Pancreas (tissue), 10 donors: ENCODE results near the gene XYLT1. TPM values are rescaled to one million over a fixed set of nuclear protein-coding genes. Genes with fewer than 3 reads are reported as not detected.

Source experiments
- ATAC-seq, 4 donors: fragments of 200-7000 bp; cut with Tn5 transposase; one replicate each; pipeline versions ENCODE4 v1.8.0 to v1.9.1; 2020; ENCODE audit warnings: mild to moderate bottlenecking in 4 of 4, moderate library complexity in 4 of 4
- DNase-seq, 6 donors: peaks; one replicate each; pipeline ENCODE4 v3.0.0-alpha.2; 2020
- FAIRE-seq: peaks from 2 replicates; lab custom pipeline; 2012; peaks lifted over from hg19 to GRCh38; lab: Jason Lieb, UNC
- H3K27ac ChIP-seq, 4 donors: fragments of 200-600 bp; sonication (generic); 1 replicate in 3 of 4; 2 replicates in 1 of 4; pipeline versions ENCODE4 v1.5.0 to v1.8.0; 2020
- H3K27me3 ChIP-seq, 4 donors: fragments of 200-600 bp; one replicate each; pipeline ENCODE4 v1.8.0; 2021
- H3K36me3 ChIP-seq, 3 donors: fragments of 200-600 bp; sonication (generic) in 1 of 3; one replicate each; pipeline versions ENCODE4 v1.5.0 to v1.8.0; 2020 to 2021
- H3K4me1 ChIP-seq, 3 donors: fragments of 200-600 bp; one replicate each; pipeline ENCODE4 v1.8.0; 2021
- H3K4me3 ChIP-seq, 4 donors: fragments of 200-600 bp; sonication (generic) in 2 of 4; one replicate each; pipeline versions ENCODE4 v1.5.0 to v1.8.0; 2020 to 2021
- H3K9me3 ChIP-seq, 4 donors: fragments of 200-600 bp; one replicate each; pipeline ENCODE4 v1.8.0; 2021
- WGBS, 2 donors: extraction: QIAGEN DNeasy Blood & Tissue Kit; methylation state at CpG; one replicate each; pipeline ENCODE4 v1.1.7; 2013; 5-methylcytosine and 5-hydroxymethylcytosine counted together
- intact Hi-C, 3 donors: fragments of 100-400 bp; cut with DNase I; formaldehyde crosslinking; loops; one replicate each; pipeline versions ENCODE4 v1.11.1 to v1.14.2; 2022
- polyA plus RNA-seq, 2 donors: library from polyadenylated mRNA; stranded (reverse); fragments of 200-250 nt; gene quantifications; one replicate each; pipeline ENCODE4 v1.2.3, GENCODE V29; 2013
- total RNA-seq, 6 donors: library from RNA; stranded (reverse); fragmentation: NEBNext Ultra II Directional in 4 of 6; extraction: Animal tissue kit (Norgen Biotek cat#: 25700) in 4 of 6; gene quantifications; one replicate each; pipeline versions ENCODE4 v1.2.1 to v1.2.4, GENCODE V29; 2021 to 2023
- TF ChIP-seq, protein P1 (sequence below), 4 donors: fragments of 200-600 bp; sonication (generic) in 3 of 4; IDR thresholded peaks; one replicate each; pipeline versions ENCODE4 v1.5.0 to v1.8.0; 2021; ENCODE audit warnings: antibody characterized with exemption in 4 of 4
- donor health status: healthy with polysubstance abuse.
- donor health status: DM: no; HTN: no; CAD: no; lungs with moderate emphysema.
- donor health status: DM: no; HTN: no; CAD: no.
- donor health status: control.
- donor health status: control.
- donor health status: Bipolar disorder and iron deficiency.
- donor health status: DM: yes; HTN: yes; CAD: no.
- donor health status: DM: no; HTN: no; CAD: no.
- donor health status: DM: no; HTN: no; CAD: no.
- donor health status: DM: yes; HTN: yes; CAD: no.

Gene XYLT1
- total and polyA plus RNA-seq, 8 donors = 1.6 to 8.2 (median 4.6) TPM

DNA sequence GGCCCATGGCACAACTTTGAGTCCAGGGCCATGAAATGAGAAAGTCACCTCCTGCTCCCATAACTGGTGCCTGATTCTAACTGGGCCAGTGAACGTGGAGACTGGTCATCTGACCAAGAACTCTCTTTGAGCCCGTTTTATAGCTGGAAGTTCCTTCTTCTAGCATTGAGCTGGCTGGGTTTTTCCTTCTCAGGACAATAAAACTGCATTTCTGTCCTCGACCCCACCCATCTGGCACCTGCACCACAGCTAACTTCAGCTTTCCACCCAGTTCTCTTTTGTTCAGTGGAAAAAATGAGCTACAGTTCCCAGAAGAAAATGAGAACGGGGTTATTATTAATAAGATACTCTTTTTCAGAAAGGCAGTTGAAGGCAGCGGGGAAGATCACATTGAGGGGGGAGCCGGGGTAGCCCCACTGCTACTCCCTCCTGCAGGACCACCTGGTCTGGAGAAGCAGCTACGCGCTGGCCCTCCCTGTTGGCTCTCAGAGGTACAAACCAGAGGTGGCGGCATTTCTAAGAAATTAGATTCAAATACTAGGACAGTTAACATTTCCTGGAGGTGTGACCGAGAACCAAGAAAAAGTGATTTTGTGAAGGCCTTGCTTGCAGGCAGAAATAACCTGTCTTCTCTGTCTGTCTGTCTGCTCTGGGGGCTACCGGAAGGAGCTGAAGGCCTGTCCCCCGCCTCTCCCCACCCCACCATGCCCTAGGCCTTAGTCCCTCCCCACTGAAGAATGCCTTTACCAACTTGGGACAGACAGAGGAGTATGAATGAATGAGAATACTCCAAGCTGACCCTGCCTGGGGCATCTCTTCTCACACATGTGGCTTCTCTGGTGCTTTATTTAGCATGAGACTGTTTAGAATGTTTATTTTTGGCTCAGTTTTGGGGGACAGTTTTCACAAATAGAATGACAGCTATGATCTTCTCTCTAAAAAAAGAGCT lies 123.9 kb downstream of the XYLT1 start:
- FAIRE-seq = no peak
- Histone ChIP-seq H3K36me3 (no peaks in the 10 kb centered on the region), H3K27ac (peak overlapping the region in 1 of 4 donors; percentile 6), H3K27me3 (no peaks in the 10 kb centered on the region), H3K9me3 (no peaks in the 10 kb centered on the region), H3K4me3 (no peak overlapping the region), H3K4me1 (no peaks in the 10 kb centered on the region)
- no peak for ATAC-seq
- TF ChIP-seq, protein P1, sequence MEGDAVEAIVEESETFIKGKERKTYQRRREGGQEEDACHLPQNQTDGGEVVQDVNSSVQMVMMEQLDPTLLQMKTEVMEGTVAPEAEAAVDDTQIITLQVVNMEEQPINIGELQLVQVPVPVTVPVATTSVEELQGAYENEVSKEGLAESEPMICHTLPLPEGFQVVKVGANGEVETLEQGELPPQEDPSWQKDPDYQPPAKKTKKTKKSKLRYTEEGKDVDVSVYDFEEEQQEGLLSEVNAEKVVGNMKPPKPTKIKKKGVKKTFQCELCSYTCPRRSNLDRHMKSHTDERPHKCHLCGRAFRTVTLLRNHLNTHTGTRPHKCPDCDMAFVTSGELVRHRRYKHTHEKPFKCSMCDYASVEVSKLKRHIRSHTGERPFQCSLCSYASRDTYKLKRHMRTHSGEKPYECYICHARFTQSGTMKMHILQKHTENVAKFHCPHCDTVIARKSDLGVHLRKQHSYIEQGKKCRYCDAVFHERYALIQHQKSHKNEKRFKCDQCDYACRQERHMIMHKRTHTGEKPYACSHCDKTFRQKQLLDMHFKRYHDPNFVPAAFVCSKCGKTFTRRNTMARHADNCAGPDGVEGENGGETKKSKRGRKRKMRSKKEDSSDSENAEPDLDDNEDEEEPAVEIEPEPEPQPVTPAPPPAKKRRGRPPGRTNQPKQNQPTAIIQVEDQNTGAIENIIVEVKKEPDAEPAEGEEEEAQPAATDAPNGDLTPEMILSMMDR (IDR thresholded peaks at IDR 0.05) = no peak
- intact Hi-C loops = no loop called here
- WGBS, 2 donors = 82 to 84% methylated on average over 12 of the region's 12 CpGs
- no peak for DNase-seq

GRCh38 chr16:17345043-17345442 lies 125.7 kb downstream of the XYLT1 start:
- no peak for DNase-seq
- FAIRE-seq = no peak
- Histone ChIP-seq H3K27ac (no peak overlapping the region), H3K9me3 (no peaks in the 10 kb centered on the region), H3K4me1 (no peaks in the 10 kb centered on the region), H3K4me3 (no peak overlapping the region), H3K36me3 (no peaks in the 10 kb centered on the region), H3K27me3 (no peaks in the 10 kb centered on the region)
- intact Hi-C loops = no loop called here
- WGBS, 2 donors = 59% methylated on average over 5 of the region's 5 CpGs
- peak in 2 of 4 donors; percentile 44 to 56 for ATAC-seq
- TF ChIP-seq, protein P1 (IDR thresholded peaks at IDR 0.05) = no peak

GRCh38 chr16:17343728-17344127 lies 127.0 kb downstream of the XYLT1 start:
- TF ChIP-seq, protein P1 (IDR thresholded peaks at IDR 0.05) = no peak
- no peaks in the 10 kb centered on the region for H3K36me3 ChIP-seq
- ATAC-seq (peak in 1 of 4 donors; percentile 17), FAIRE-seq (no peak), DNase-seq (no peak)
- H3K4me3 ChIP-seq = no peak overlapping the region
- H3K4me1 ChIP-seq = no peaks in the 10 kb centered on the region
- H3K27me3 ChIP-seq = no peaks in the 10 kb centered on the region
- no peak overlapping the region for H3K27ac ChIP-seq
- no peaks in the 10 kb centered on the region for H3K9me3 ChIP-seq
- intact Hi-C loops = no loop called here
- 50 to 59% methylated on average over 8 of the region's 8 CpGs for WGBS, 2 donors

GRCh38 chr16:17343028-17343427 lies 127.7 kb downstream of the XYLT1 start:
- no peak for FAIRE-seq
- Histone ChIP-seq H3K4me1 (no peaks in the 10 kb centered on the region), H3K27ac (no peak overlapping the region), H3K36me3 (no peaks in the 10 kb centered on the region), H3K9me3 (no peaks in the 10 kb centered on the region), H3K27me3 (no peaks in the 10 kb centered on the region), H3K4me3 (no peak overlapping the region)
- 90 to 94% methylated on average over 10 of the region's 10 CpGs for WGBS, 2 donors
- DNase-seq = no peak
- intact Hi-C loops = no loop called here
- TF ChIP-seq, protein P1 (IDR thresholded peaks at IDR 0.05) = no peak
- ATAC-seq = peak in 1 of 4 donors; percentile 43

- H3K27me3 ChIP-seq = no peaks in the 10 kb centered on the region
- peak in 2 of 4 donors; percentile 36 to 55 for ATAC-seq
- intact Hi-C loops = no loop called here
- DNase-seq = no peak
- WGBS, 2 donors = 97 to 100% methylated on average over 2 of the region's 2 CpGs
- no peak overlapping the region for H3K4me3 ChIP-seq
- H3K9me3 ChIP-seq = no peaks in the 10 kb centered on the region
- TF ChIP-seq, protein P1 (IDR thresholded peaks at IDR 0.05) = no peak
- H3K4me1 ChIP-seq = no peaks in the 10 kb centered on the region
- no peaks in the 10 kb centered on the region for H3K36me3 ChIP-seq
- FAIRE-seq = no peak
- H3K27ac ChIP-seq = no peak overlapping the region
These were observed 128.7 kb downstream of the XYLT1 start for GRCh38 chr16:17342031-17342430.
